GM10266 (cell line): Measurements from ENCODE around the gene TBX15.
A peak's percentile ranks its signal among the peaks of the same experiment; 100 is the strongest.

Experiments
- DNase-seq: peaks from one replicate; pipeline ENCODE4 v3.0.0; 2012; ENCODE audit errors: extremely low spot score
- TF ChIP-seq, protein P1 (sequence below): IDR thresholded peaks from 2 replicates; pipeline ENCODE4 v1.5.1; 2012; ENCODE audit warnings: mild to moderate bottlenecking, low read depth; ENCODE audit not compliant: control insufficient read depth, insufficient read depth; ENCODE audit errors: missing control alignments

TBX15 gene

GRCh38 chr1:119011706-119012105 is 23.6 kb upstream of the TBX15 start:
- TF ChIP-seq, protein P1, sequence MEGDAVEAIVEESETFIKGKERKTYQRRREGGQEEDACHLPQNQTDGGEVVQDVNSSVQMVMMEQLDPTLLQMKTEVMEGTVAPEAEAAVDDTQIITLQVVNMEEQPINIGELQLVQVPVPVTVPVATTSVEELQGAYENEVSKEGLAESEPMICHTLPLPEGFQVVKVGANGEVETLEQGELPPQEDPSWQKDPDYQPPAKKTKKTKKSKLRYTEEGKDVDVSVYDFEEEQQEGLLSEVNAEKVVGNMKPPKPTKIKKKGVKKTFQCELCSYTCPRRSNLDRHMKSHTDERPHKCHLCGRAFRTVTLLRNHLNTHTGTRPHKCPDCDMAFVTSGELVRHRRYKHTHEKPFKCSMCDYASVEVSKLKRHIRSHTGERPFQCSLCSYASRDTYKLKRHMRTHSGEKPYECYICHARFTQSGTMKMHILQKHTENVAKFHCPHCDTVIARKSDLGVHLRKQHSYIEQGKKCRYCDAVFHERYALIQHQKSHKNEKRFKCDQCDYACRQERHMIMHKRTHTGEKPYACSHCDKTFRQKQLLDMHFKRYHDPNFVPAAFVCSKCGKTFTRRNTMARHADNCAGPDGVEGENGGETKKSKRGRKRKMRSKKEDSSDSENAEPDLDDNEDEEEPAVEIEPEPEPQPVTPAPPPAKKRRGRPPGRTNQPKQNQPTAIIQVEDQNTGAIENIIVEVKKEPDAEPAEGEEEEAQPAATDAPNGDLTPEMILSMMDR: no peak
- DNase-seq: no peak

GRCh38 chr1:119011116-119011515 is 23.0 kb upstream of the TBX15 start:
- TF ChIP-seq, protein P1: no peak
- no peak for DNase-seq

DNA sequence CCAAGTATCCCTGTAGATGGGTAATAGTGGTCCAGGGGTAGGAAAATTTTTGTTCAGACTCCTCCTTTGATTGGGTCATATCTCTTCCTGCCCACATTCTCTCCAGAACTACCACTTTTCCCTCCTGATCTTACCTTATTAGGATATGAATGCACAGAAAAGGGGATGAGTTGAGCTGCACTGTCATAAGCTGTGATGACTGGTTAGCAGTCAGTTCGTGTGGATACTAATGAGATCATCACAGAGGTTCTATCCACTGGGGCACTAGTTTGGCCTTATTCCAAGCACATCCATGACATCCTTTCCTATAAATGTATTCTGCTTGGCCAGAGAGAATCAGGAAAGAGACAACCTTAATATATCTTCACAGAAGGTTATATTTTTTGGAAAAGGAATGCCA is 22.1 kb upstream of the TBX15 start:
- DNase-seq: peak; percentile 4
- TF ChIP-seq, protein P1: no peak

DNA sequence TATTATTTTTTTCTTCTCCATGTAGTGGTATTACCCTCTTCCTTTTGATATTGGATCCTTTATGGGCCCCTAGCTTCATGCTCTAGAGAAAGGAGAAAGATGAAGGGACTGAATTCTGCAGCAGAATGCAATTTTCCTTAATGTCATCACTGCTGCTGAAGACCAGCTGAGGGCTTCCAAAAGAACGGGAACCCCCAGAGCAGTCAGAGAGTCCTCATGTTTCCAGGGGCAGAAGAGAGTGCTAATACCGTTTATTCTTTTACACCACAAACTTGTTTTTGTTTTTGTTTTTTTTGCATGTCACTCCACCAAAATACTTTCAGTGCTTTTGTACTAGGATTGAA is 21.1 kb upstream of the TBX15 start:
- TF ChIP-seq, protein P1: no peak
- DNase-seq: no peak

- peak; percentile 78 for DNase-seq
- TF ChIP-seq, protein P1: peak; percentile 55
These were observed 20.6 kb upstream of the TBX15 start for GRCh38 chr1:119008483-119009311.

GRCh38 chr1:119007670-119008482 is 19.7 kb upstream of the TBX15 start:
- TF ChIP-seq, protein P1: no peak
- peak; percentile 45 for DNase-seq

GRCh38 chr1:119007339-119007669 is 19.2 kb upstream of the TBX15 start:
- TF ChIP-seq, protein P1: no peak
- peak; percentile 23 for DNase-seq
